GM12865 (cell line): ENCODE data around the gene MRTFB.

Experiments
- DNase-seq: peaks from one replicate; pipeline ENCODE4 v3.0.0; 2010; ENCODE audit warnings: low read depth
- H3K4me3 ChIP-seq: 2 replicates; pipeline ENCODE4 v1.5.1; 2011; ENCODE audit warnings: mild to moderate bottlenecking, low read depth, low read length, control low read depth
- CTCF ChIP-seq: IDR thresholded peaks from 2 replicates; pipeline ENCODE4 v1.5.1; 2011; ENCODE audit warnings: low read length, control low read depth, low read depth, inconsistent platforms; ENCODE audit not compliant: insufficient read depth; ENCODE audit errors: missing control alignments

Gene MRTFB

GRCh38 chr16:14050291-14051027 lies 20.7 kb upstream of the MRTFB start:
- H3K4me3 ChIP-seq, result no peak overlapping the region
- no peak for DNase-seq
- TF ChIP-seq CTCF, result no peak

- H3K4me3 ChIP-seq, result no peak overlapping the region
- DNase-seq, result no peak
- no peak for TF ChIP-seq CTCF
Observed at GRCh38 chr16:14051103-14051729, 19.9 kb upstream of the MRTFB start.

- DNase-seq, result no peak
- no peak overlapping the region for H3K4me3 ChIP-seq
- no peak for TF ChIP-seq CTCF
Observed at GRCh38 chr16:14056970-14057369, 14.1 kb upstream of the MRTFB start.

- no peak overlapping the region for H3K4me3 ChIP-seq
- no peak for DNase-seq
- no peak for TF ChIP-seq CTCF
Observed at GRCh38 chr16:14057878-14058382, 13.2 kb upstream of the MRTFB start.

GRCh38 chr16:14061732-14062259 lies 9.3 kb upstream of the MRTFB start:
- DNase-seq, result no peak

GRCh38 chr16:14062261-14062660 lies 8.9 kb upstream of the MRTFB start:
- no peak overlapping the region for H3K4me3 ChIP-seq
- TF ChIP-seq CTCF, result no peak
- no peak for DNase-seq

More at GRCh38 chr16:14061732-14062259, 9.3 kb upstream of the MRTFB start:
- TF ChIP-seq CTCF, result no peak
- H3K4me3 ChIP-seq, result no peak overlapping the region
